Lower leg skin (tissue), 3 donors: Measurements from ENCODE around the gene NUDT4.

ENCODE experiments used
- CTCF ChIP-seq, 3 donors: fragments of 450-650 bp; IDR thresholded peaks; one replicate each; pipeline ENCODE4 v1.5.1; 2016; ENCODE audit warnings: antibody characterized with exemption in 3 of 3, mild to moderate bottlenecking in 3 of 3, moderate library complexity in 2 of 3
- POLR2A ChIP-seq, 2 donors: fragments of 450-650 bp; IDR thresholded peaks; one replicate each; pipeline ENCODE4 v1.6.1; 2016 to 2017; ENCODE audit warnings: antibody characterized with exemption in 2 of 2, mild to moderate bottlenecking in 1 of 2, moderate library complexity in 1 of 2

GRCh38 chr12:93447555-93448290 is 70.0 kb downstream of the NUDT4 start:
- TF ChIP-seq CTCF (IDR thresholded peaks at IDR 0.05) (no peak), POLR2A (IDR thresholded peaks at IDR 0.05) (no peak)
